Measurements from ENCODE around the gene KAT7. TPM values are rescaled to one million over a fixed set of nuclear protein-coding genes. Genes with fewer than 3 reads are reported as not detected.

The KAT7 gene
- total RNA-seq, 1 donor: 43.2 TPM

DNA sequence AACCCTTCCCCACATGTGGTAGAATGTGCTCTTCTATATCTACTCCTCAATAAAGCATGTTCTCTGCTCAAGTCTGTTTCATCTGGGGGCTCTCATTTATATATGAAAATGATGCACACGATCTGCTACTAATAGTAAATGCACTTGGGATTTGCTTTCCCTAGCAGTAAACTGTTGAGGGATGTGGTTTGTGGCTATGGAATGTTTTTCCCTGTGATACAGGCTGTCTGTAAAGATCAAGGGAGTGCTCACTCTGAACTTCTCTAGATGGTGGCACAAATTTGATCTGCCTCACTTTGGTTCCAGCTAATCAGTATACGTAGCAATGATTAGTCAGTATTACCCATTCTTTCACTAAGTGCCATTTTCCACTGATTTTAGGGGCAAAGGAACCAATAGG is 40.5 kb downstream of the KAT7 start:
- TF ChIP-seq, protein P1, sequence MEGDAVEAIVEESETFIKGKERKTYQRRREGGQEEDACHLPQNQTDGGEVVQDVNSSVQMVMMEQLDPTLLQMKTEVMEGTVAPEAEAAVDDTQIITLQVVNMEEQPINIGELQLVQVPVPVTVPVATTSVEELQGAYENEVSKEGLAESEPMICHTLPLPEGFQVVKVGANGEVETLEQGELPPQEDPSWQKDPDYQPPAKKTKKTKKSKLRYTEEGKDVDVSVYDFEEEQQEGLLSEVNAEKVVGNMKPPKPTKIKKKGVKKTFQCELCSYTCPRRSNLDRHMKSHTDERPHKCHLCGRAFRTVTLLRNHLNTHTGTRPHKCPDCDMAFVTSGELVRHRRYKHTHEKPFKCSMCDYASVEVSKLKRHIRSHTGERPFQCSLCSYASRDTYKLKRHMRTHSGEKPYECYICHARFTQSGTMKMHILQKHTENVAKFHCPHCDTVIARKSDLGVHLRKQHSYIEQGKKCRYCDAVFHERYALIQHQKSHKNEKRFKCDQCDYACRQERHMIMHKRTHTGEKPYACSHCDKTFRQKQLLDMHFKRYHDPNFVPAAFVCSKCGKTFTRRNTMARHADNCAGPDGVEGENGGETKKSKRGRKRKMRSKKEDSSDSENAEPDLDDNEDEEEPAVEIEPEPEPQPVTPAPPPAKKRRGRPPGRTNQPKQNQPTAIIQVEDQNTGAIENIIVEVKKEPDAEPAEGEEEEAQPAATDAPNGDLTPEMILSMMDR (IDR thresholded peaks at IDR 0.05; ENCODE audit: insufficient read depth, low read depth, low read length): no peak
- no peak for DNase-seq (ENCODE audit: low read depth)
- no peak overlapping the region for H3K4me3 ChIP-seq (ENCODE audit: low read depth, low read length)

- TF ChIP-seq, protein P1 (IDR thresholded peaks at IDR 0.05; ENCODE audit: insufficient read depth, low read depth, low read length): no peak
- no peak for DNase-seq (ENCODE audit: low read depth)
- H3K4me3 ChIP-seq (ENCODE audit: low read depth, low read length): no peak overlapping the region
These were observed 42.1 kb downstream of the KAT7 start for GRCh38 chr17:49830605-49831004.

DNA sequence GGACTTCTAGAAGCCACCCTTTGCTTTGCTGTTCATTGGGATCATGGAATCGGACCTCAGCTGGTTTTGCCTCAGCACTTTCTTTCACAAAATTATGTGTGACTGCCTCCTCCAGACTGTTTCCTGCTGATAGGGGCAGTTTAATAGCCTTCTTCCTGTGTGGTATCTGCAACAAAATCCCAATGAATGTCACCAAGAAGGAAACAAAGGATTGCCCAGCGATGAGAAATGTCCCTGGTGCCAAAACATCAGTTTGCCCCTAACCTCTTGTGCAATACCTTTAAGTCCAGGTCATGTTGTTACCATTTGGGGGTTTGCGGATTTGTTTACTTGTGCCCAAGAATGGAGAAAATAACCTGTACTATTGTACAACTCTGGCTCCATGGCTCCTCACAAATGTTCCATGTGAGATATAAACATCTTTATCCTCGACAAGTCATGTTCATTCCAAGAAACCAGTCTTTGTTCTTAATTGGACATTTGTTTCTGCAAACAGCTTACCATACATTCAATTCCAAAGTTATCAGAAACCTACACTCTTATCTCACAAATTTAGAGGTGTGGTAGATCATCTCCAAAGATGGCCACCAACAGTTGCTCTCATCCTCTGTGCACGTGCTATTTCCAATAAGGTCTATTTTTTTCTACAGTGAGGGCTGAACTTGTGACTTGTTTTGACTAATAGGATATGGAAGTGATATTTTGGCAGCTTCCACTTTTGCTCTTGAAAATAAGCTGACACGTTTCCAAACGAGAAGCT is 44.5 kb downstream of the KAT7 start:
- no peak overlapping the region for H3K4me3 ChIP-seq (ENCODE audit: low read depth, low read length)
- peak; percentile 26 for DNase-seq (ENCODE audit: low read depth)
- TF ChIP-seq, protein P1 (IDR thresholded peaks at IDR 0.05; ENCODE audit: insufficient read depth, low read depth, low read length): no peak

- no peak overlapping the region for H3K4me3 ChIP-seq (ENCODE audit: low read depth, low read length)
- TF ChIP-seq, protein P1 (IDR thresholded peaks at IDR 0.05; ENCODE audit: insufficient read depth, low read depth, low read length): no peak
- DNase-seq (ENCODE audit: low read depth): peak; percentile 18
These were observed 45.8 kb downstream of the KAT7 start for GRCh38 chr17:49834118-49834743.

DNA sequence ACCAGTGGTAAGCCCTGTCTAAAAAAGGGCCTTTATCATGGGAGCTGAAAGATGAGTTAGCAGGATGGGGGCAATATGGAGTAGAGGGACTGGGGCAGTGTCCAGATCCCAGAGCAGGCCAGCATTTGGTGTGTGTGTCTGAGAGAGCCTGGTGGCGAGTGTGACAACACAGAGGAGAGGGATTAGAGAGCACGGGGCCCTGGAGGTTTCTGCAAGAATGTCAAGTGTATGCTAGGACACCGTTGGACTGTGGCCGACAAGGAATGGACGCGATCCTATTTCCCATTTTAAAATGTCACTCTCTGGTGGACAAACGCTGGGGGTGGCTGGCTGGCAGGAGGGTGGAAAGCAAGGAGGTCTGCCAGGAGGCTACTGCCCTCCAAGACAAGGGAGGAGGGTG is 47.0 kb downstream of the KAT7 start:
- TF ChIP-seq, protein P1 (IDR thresholded peaks at IDR 0.05; ENCODE audit: insufficient read depth, low read depth, low read length): no peak
- no peak overlapping the region for H3K4me3 ChIP-seq (ENCODE audit: low read depth, low read length)
- DNase-seq (ENCODE audit: low read depth): no peak

- TF ChIP-seq, protein P1 (IDR thresholded peaks at IDR 0.05; ENCODE audit: insufficient read depth, low read depth, low read length): no peak
- peak; percentile 21 for DNase-seq (ENCODE audit: low read depth)
- no peak overlapping the region for H3K4me3 ChIP-seq (ENCODE audit: low read depth, low read length)
These were observed 47.9 kb downstream of the KAT7 start for GRCh38 chr17:49836111-49837030.
